Measurements from ENCODE around the gene TNFRSF11A.
A peak's percentile ranks its signal among the peaks of the same experiment; 100 is the strongest.

The TNFRSF11A gene

GRCh38 chr18:62284637-62285036 is 40.5 kb upstream of the TNFRSF11A start:
- peak; percentile 90 for FAIRE-seq

DNA sequence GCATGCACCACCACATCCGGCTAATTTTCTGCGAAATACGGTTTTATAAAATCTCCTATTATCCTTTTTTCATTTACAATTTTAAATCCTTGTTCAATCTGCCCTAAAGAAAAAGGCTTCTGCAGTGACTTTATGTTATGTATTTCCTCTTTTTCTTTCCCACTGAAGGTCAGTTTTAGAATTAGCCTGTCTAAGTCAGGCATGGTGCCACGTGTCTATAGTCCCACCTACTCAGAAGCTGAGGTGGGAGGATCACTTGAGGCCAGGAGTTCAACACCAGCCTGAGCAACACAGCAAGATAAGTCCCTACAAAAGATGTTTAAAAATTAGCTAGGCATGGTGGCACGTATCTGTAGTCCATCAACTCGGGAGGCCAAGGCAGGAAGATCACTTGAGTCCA is 39.8 kb upstream of the TNFRSF11A start:
- FAIRE-seq = no peak
- DNase-seq (ENCODE audit: insufficient read length, low spot score) = no peak
- TF ChIP-seq, protein P1, sequence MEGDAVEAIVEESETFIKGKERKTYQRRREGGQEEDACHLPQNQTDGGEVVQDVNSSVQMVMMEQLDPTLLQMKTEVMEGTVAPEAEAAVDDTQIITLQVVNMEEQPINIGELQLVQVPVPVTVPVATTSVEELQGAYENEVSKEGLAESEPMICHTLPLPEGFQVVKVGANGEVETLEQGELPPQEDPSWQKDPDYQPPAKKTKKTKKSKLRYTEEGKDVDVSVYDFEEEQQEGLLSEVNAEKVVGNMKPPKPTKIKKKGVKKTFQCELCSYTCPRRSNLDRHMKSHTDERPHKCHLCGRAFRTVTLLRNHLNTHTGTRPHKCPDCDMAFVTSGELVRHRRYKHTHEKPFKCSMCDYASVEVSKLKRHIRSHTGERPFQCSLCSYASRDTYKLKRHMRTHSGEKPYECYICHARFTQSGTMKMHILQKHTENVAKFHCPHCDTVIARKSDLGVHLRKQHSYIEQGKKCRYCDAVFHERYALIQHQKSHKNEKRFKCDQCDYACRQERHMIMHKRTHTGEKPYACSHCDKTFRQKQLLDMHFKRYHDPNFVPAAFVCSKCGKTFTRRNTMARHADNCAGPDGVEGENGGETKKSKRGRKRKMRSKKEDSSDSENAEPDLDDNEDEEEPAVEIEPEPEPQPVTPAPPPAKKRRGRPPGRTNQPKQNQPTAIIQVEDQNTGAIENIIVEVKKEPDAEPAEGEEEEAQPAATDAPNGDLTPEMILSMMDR (IDR thresholded peaks at IDR 0.05; ENCODE audit: insufficient read depth, missing control alignments) = no peak

More at GRCh38 chr18:62284637-62285036, 40.5 kb upstream of the TNFRSF11A start:
- DNase-seq (ENCODE audit: insufficient read length, low spot score) = no peak
- TF ChIP-seq, protein P1 (IDR thresholded peaks at IDR 0.05; ENCODE audit: insufficient read depth, missing control alignments) = no peak

- TF ChIP-seq, protein P1 (IDR thresholded peaks at IDR 0.05; ENCODE audit: insufficient read depth, missing control alignments) = no peak
- FAIRE-seq (no peak), DNase-seq (ENCODE audit: insufficient read length, low spot score) (no peak)
Measured at GRCh38 chr18:62287781-62288664, 37.1 kb upstream of the TNFRSF11A start.

GRCh38 chr18:62288665-62289008 is 36.5 kb upstream of the TNFRSF11A start:
- TF ChIP-seq, protein P1 (IDR thresholded peaks at IDR 0.05; ENCODE audit: insufficient read depth, missing control alignments) = no peak
- no peak for FAIRE-seq
- no peak for DNase-seq (ENCODE audit: insufficient read length, low spot score)

DNA sequence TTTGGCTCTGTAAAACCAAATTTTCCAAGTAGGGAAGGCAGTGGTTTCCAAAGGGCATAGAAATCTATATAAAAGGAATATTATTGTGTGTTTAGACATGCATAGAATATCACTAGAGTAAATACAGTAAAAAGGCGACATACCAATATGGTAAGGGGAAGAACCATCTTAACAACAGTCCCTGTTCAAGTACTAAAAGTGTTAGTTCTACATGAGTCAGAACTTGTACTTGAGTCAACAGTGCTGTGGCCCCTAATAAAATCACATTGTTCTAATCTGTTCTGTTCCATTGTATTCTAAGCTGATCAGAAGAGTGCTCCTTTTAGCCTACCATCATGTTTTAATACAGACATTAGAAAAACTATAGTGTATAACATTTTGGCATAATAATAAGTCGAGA is 36.1 kb upstream of the TNFRSF11A start:
- no peak for DNase-seq (ENCODE audit: insufficient read length, low spot score)
- peak; percentile 99 for FAIRE-seq
- TF ChIP-seq, protein P1 (IDR thresholded peaks at IDR 0.05; ENCODE audit: insufficient read depth, missing control alignments) = no peak

DNA sequence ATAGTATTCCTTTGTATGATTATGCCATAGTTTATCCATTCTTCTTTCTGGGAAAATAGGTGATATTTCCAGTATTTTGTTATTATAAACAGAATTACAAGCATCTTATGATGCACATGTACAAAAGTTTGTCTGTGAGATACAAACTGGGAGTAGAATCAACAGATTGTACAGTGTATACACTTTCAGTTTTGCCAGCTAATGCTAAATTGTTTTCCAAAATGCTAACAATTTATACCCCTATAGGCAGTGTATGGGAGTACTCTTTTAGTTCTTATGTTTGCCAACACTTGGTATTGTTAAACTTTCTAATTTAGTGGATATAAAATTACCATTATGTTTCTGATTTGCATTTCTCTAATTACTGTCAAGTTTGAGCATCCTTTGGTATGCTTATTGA is 31.0 kb upstream of the TNFRSF11A start:
- DNase-seq (ENCODE audit: insufficient read length, low spot score) (no peak), FAIRE-seq (no peak)
- TF ChIP-seq, protein P1 (IDR thresholded peaks at IDR 0.05; ENCODE audit: insufficient read depth, missing control alignments) = no peak

DNA sequence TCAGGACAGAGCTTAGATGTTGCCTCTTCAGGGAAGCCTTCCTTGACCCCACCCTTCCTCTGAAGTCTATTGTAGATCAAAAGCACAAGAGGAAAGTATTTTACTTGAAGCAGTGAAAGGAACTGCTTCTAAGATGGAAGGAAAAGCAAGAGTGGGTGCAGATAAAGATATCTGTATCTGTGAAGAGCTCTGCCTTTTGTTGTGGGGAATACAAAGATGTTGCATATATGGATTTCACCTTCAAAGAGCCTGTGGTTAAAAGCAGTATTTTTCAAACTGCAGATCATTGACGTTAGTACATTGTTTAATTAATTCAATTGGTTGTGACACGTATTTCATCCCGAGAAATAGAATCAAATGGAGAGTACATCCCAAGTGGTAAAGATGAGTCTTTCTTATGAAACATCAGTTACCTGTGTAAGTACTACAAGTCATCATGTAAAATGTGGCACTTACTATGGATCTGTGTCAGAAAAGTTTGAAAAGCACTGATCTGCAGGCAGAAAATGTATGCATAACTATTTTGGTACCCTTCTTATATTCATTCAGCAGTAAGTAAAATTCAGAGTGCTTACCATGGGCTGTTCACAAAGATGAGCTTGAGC is 24.6 kb upstream of the TNFRSF11A start:
- TF ChIP-seq, protein P1 (IDR thresholded peaks at IDR 0.05; ENCODE audit: insufficient read depth, missing control alignments) = no peak
- FAIRE-seq (no peak), DNase-seq (ENCODE audit: insufficient read length, low spot score) (no peak)

All from D721Med (cell line).